ENCODE results near the gene KRTAP4-2. TPM values are rescaled to one million over a fixed set of nuclear protein-coding genes. Genes with fewer than 3 reads are reported as not detected.
"Not testable (repeated sequence)": the region's sequence is repeated elsewhere in the genome, so short reads cannot be mapped to it uniquely, and the experiment has no call there.

KRTAP4-2 gene
- total and polyA plus RNA-seq, 5 donors from 2014 or later = not detected

DNA sequence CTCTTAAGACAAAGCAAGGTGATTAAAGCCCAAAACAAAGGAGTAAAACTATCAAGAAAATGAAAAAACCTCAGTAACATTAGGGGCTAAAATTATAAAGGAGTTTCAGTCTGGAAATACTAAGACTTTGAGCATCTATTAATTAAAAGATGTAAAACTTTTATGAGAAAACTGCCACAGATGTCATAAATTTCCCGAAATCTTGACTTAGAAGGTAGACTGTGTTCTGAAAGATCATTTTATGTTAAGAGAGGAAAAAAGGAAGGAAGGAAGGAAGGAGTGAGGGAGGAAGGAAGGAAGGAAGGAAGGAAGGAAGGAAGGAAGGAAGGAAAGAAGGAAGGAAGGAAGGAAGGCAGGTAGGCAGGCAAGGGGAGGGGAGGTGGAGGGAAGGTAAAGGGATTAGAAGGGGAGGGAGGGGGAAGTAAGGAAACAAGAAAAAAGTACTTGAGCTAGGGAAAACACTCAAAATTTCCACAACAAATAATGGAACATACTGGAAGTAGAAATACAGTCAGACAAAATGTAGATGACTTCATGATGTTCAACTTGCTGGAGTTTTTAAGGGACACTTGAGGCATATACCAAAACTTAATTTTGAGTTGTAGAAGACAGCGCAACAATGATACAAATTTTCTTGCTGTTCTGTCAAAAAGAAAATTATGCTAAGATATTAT is 30.4 kb downstream of the KRTAP4-2 start:
- no peak overlapping the region for H3K27ac Mint-ChIP-seq
- H3K27me3 ChIP-seq (ENCODE audit: control insufficient read depth, insufficient read depth, low read length) = peaks cover 4% of the 10 kb centered on the region
- peaks cover 11% of the 10 kb centered on the region for H3K27me3 Mint-ChIP-seq
- no peak overlapping the region for H3K4me3 Mint-ChIP-seq
- ATAC-seq (ENCODE audit: low read depth in 2 of 2) = no peak
- H3K4me3 ChIP-seq (ENCODE audit: low read depth, low read length) = no peak overlapping the region
- peaks cover 3 to 15% (median 7%) of the 10 kb centered on the region in 7 donors for H3K9me3 Mint-ChIP-seq
- H3K27ac ChIP-seq (ENCODE audit: insufficient read depth, low read length, poor library complexity, severe bottlenecking) = no peak overlapping the region
- no peak for DNase-seq
- no peaks in the 10 kb centered on the region for H3K36me3 Mint-ChIP-seq
- peaks cover 7 to 9% of the 10 kb centered on the region in 2 experiments for H3K9me3 ChIP-seq (ENCODE audit: control insufficient read depth in 2 of 2, low read length in 2 of 2)
- H3K4me1 ChIP-seq (ENCODE audit: control insufficient read depth, insufficient read depth, low read length, poor library complexity, severe bottlenecking) = no peaks in the 10 kb centered on the region
- H3K4me1 Mint-ChIP-seq = peaks cover 0 to 2% (median 0%) of the 10 kb centered on the region in 4 donors
- no peaks in the 10 kb centered on the region for H3K36me3 ChIP-seq (ENCODE audit: control insufficient read depth, insufficient read depth, low read length)

DNA sequence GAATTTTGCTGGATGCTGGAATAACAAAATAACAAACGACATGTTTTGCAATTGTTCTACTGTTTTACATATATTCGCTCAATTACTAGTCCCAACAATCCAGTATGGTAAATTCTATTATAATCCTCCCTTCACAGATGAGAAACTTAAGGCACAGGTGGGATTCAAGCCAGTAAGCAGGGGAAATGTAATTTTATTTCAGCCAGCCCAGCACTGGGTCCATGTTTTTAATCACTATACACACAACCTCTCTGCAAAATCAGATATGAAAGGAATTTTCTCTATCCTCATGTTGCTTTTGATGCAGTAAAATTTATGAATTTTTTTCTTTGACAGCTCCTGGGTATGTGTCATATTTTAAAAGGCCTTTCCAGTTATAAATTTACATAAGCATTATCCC is 32.8 kb downstream of the KRTAP4-2 start:
- peak overlapping the region in 1 of 3 donors; percentile 43 for H3K27ac Mint-ChIP-seq
- H3K4me3 Mint-ChIP-seq = no peak overlapping the region
- H3K36me3 Mint-ChIP-seq = no peaks in the 10 kb centered on the region
- Histone ChIP-seq H3K9me3 (ENCODE audit: control insufficient read depth in 2 of 2, low read length in 2 of 2) (peaks cover 9 to 12% of the 10 kb centered on the region in 2 experiments), H3K4me1 (ENCODE audit: control insufficient read depth, insufficient read depth, low read length, poor library complexity, severe bottlenecking) (no peaks in the 10 kb centered on the region), H3K27me3 (ENCODE audit: control insufficient read depth, insufficient read depth, low read length) (peaks cover 6% of the 10 kb centered on the region), H3K27ac (ENCODE audit: insufficient read depth, low read length, poor library complexity, severe bottlenecking) (no peak overlapping the region), H3K36me3 (ENCODE audit: control insufficient read depth, insufficient read depth, low read length) (no peaks in the 10 kb centered on the region), H3K4me3 (ENCODE audit: low read depth, low read length) (no peak overlapping the region)
- ATAC-seq (ENCODE audit: low read depth in 2 of 2) (no peak), DNase-seq (no peak)
- H3K27me3 Mint-ChIP-seq = peaks cover 11% of the 10 kb centered on the region
- H3K4me1 Mint-ChIP-seq = peaks cover 0 to 2% (median 0%) of the 10 kb centered on the region in 4 donors
- H3K9me3 Mint-ChIP-seq = peaks cover 3 to 26% (median 12%) of the 10 kb centered on the region in 7 donors

DNA sequence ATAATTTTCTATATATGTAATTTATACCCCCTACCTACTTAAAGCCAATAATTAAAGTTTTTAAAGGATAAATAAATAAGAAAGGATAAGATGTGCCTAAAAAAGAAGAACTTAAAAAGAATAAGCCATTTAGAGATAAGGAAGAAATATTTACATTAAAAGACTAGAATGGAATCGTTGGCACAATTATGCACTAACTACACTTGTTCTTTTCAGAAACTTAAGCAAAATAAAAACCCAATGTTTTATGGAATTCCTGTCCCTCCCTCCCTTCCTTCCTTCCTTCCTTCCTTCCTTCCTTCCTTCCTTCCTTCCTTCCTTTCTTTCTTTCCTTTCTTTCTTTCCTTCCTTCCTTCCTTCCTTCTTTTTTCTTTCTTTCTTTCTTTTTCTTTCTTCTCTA is 33.2 kb downstream of the KRTAP4-2 start:
- DNase-seq (no peak), ATAC-seq (ENCODE audit: low read depth in 2 of 2) (no peak)
- no peak overlapping the region for H3K4me3 Mint-ChIP-seq
- H3K9me3 Mint-ChIP-seq = peaks cover 3 to 26% (median 12%) of the 10 kb centered on the region in 7 donors
- peaks cover 0 to 2% (median 0%) of the 10 kb centered on the region in 4 donors for H3K4me1 Mint-ChIP-seq
- no peak overlapping the region for H3K27ac ChIP-seq (ENCODE audit: insufficient read depth, low read length, poor library complexity, severe bottlenecking)
- H3K27ac Mint-ChIP-seq = peak overlapping the region in 1 of 3 donors; percentile 43
- no peak overlapping the region for H3K4me3 ChIP-seq (ENCODE audit: low read depth, low read length)
- H3K9me3 ChIP-seq (ENCODE audit: control insufficient read depth in 2 of 2, low read length in 2 of 2) = peaks cover 9 to 12% of the 10 kb centered on the region in 2 experiments
- H3K27me3 ChIP-seq (ENCODE audit: control insufficient read depth, insufficient read depth, low read length) = peaks cover 4% of the 10 kb centered on the region
- no peaks in the 10 kb centered on the region for H3K4me1 ChIP-seq (ENCODE audit: control insufficient read depth, insufficient read depth, low read length, poor library complexity, severe bottlenecking)
- no peaks in the 10 kb centered on the region for H3K36me3 Mint-ChIP-seq
- H3K27me3 Mint-ChIP-seq = peaks cover 11% of the 10 kb centered on the region
- H3K36me3 ChIP-seq (ENCODE audit: control insufficient read depth, insufficient read depth, low read length) = no peaks in the 10 kb centered on the region

DNA sequence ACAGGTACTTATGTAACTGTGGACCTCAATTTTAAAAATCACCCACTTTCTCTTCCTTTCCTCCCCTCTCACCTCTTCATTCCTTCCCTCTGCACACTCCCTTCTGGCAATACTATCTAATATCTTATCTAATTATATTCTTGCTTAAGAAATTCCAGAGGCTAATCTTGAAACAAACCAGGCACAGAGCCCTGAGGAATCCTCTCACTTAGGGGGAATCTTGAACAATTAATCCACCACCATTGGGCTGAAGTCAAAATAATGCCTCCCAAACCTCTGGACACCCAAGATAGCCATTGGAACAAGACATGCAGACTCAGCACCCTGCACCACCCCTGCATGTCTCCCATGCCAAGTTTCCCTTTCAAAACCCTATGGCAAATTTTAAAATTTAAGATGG is 36.7 kb downstream of the KRTAP4-2 start:
- Mint-ChIP-seq H3K4me3 (no peak overlapping the region), H3K4me1 (no peaks in the 10 kb centered on the region), H3K27me3 (peaks cover 11% of the 10 kb centered on the region), H3K9me3 (peaks cover 6 to 26% (median 14%) of the 10 kb centered on the region in 7 donors), H3K27ac (no peak overlapping the region), H3K36me3 (peaks cover 3% of the 10 kb centered on the region)
- Histone ChIP-seq H3K36me3 (ENCODE audit: control insufficient read depth, insufficient read depth, low read length) (no peaks in the 10 kb centered on the region), H3K27ac (ENCODE audit: insufficient read depth, low read length, poor library complexity, severe bottlenecking) (no peak overlapping the region), H3K9me3 (ENCODE audit: control insufficient read depth in 2 of 2, low read length in 2 of 2) (peaks cover 9 to 12% of the 10 kb centered on the region in 2 experiments), H3K27me3 (ENCODE audit: control insufficient read depth, insufficient read depth, low read length) (peaks cover 3% of the 10 kb centered on the region), H3K4me3 (ENCODE audit: low read depth, low read length) (no peak overlapping the region), H3K4me1 (ENCODE audit: control insufficient read depth, insufficient read depth, low read length, poor library complexity, severe bottlenecking) (no peaks in the 10 kb centered on the region)
- DNase-seq (no peak), ATAC-seq (ENCODE audit: low read depth in 2 of 2) (no peak)

DNA sequence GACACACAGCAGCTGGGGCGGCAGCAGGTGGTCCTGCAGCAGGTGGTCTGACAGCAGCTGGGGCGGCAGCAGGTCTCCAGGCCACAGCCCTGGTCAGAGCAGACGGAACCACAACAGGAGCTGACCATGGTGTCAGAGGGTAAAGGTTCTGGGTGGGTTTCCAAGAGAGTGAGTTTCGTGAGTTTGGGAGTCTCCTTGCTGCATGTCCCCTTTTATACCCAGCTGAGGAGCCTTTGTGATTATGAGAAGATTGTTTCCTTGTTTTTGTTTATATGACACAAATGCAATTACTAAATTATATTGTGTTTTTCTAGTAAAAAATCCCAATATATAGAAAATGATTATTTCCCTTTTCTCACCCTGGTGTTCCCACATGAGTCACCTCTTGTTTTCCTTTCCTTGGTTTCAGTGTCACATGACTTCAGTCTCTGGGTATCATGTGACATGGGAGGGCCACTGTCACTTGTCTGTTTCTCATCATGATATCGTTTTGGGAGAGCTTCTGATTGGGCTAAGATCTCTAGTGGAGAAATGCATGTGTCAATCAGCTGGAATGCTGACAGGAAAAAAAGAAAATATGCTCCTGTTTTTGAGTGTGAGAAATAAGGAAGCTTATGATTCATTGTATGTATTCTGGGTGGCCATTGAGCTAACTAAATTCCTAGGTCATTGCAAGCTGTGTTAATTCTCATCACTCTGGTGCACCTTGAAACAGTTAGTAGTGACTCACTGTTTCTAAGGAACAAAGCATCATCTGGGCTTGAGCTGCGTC is 37.5 kb downstream of the KRTAP4-2 start, which contains the start of gene KRTAP4-6:
KRTAP4-6 (minus strand) TSS at position 185 of the 772 bp plus-strand sequence; CDS start at position 128, 57 bp downstream.
- no peaks in the 10 kb centered on the region for H3K4me1 ChIP-seq (ENCODE audit: control insufficient read depth, insufficient read depth, low read length, poor library complexity, severe bottlenecking)
- H3K9me3 ChIP-seq (ENCODE audit: control insufficient read depth in 2 of 2, low read length in 2 of 2) = peaks cover 9 to 12% of the 10 kb centered on the region in 2 experiments
- ATAC-seq (ENCODE audit: low read depth in 2 of 2) = no peak
- Mint-ChIP-seq H3K27ac (no peak within 1 kb of the TSS), H3K9me3 (peaks cover 6 to 26% (median 14%) of the 10 kb centered on the region in 7 donors), H3K4me3 (no peak within 1 kb of the TSS), H3K27me3 (peaks cover 15% of the 10 kb centered on the region), H3K4me1 (no peaks in the 10 kb centered on the region), H3K36me3 (peaks cover 3% of the 10 kb centered on the region)
- no peak within 1 kb of the TSS for H3K4me3 ChIP-seq (ENCODE audit: low read depth, low read length)
- DNase-seq = no peak
- peaks cover 2% of the 10 kb centered on the region for H3K27me3 ChIP-seq (ENCODE audit: control insufficient read depth, insufficient read depth, low read length)
- no peak within 1 kb of the TSS for H3K27ac ChIP-seq (ENCODE audit: insufficient read depth, low read length, poor library complexity, severe bottlenecking)
- no peaks in the 10 kb centered on the region for H3K36me3 ChIP-seq (ENCODE audit: control insufficient read depth, insufficient read depth, low read length)

DNA sequence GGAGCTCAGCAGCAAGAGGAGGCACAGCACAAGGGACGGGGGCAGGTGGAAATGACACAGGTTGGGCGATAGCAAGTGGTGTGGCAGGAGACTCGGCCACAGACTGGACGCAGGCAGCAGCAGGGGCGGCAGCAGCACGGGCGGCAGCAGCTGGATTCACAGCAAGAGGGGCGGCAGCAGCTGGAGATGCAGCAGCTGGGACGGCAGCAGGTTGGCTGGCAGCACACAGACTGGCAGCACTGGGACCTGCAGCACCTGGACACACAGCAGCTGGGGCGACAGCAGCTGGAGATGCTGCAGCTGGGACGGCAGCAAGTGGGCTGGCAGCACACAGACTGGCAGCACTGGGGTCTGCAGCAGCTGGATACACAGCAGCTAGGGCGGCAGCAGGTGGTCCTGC is 38.2 kb downstream of the KRTAP4-2 start:
- not testable (repeated sequence) for H3K36me3 ChIP-seq (ENCODE audit: control insufficient read depth, insufficient read depth, low read length); ATAC-seq (ENCODE audit: low read depth in 2 of 2); H3K27ac ChIP-seq (ENCODE audit: insufficient read depth, low read length, poor library complexity, severe bottlenecking); H3K4me3 Mint-ChIP-seq; DNase-seq; H3K27ac Mint-ChIP-seq; H3K4me3 ChIP-seq (ENCODE audit: low read depth, low read length); H3K4me1 ChIP-seq (ENCODE audit: control insufficient read depth, insufficient read depth, low read length, poor library complexity, severe bottlenecking); H3K4me1 Mint-ChIP-seq; H3K36me3 Mint-ChIP-seq; H3K27me3 ChIP-seq (ENCODE audit: control insufficient read depth, insufficient read depth, low read length)
- Mint-ChIP-seq H3K9me3 (peaks cover 6 to 26% (median 14%) of the 10 kb centered on the region in 7 donors), H3K27me3 (peaks cover 10% of the 10 kb centered on the region)
- peaks cover 9 to 12% of the 10 kb centered on the region in 2 experiments for H3K9me3 ChIP-seq (ENCODE audit: control insufficient read depth in 2 of 2, low read length in 2 of 2)

DNA sequence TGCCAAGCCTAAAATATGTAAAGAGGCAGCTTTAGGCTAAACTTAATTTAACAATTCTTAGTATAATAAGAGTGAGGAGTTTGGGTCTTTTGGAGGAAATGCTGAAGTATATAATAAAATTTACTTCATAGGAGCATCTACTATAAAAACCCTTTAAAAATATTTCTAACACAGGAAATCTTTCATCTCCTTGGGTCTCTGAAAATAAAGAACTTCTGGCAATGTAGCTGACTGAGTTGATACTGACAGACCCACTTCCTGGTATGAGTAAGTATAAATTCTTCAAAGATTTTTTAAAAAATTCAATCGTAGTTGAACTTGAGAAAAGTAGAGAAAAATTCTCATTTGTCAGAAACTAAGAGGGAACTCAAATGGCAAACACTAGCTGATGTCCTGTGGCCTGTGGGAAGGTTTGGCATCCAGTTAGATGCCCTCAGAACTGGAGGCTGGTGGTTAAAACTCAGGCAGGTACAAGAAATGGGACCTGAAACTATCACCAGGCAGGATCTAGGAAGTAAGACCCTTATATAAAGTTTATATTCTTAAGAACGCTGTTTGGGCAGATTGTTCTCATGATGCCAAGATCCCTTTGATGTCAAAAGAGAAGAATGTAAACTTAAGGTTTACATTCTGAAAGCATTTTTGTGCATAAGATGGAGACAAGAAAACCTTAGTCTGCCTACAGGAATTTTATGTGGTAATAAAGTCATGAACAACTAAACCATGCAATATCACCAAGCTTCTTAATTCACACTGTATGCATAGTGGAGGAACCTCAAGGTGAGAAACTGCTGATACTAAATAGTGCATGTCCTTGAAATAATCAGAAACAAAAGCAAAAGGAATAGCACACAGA is 43.9 kb downstream of the KRTAP4-2 start:
- ATAC-seq (ENCODE audit: low read depth in 2 of 2) (no peak), DNase-seq (peak in 1 of 3 donors; percentile 23)
- Histone ChIP-seq H3K4me3 (ENCODE audit: low read depth, low read length) (no peak overlapping the region), H3K36me3 (ENCODE audit: control insufficient read depth, insufficient read depth, low read length) (no peaks in the 10 kb centered on the region), H3K4me1 (ENCODE audit: control insufficient read depth, insufficient read depth, low read length, poor library complexity, severe bottlenecking) (peaks cover 3% of the 10 kb centered on the region), H3K9me3 (ENCODE audit: control insufficient read depth in 2 of 2, low read length in 2 of 2) (no peaks in the 10 kb centered on the region), H3K27me3 (ENCODE audit: control insufficient read depth, insufficient read depth, low read length) (peaks cover 2% of the 10 kb centered on the region), H3K27ac (ENCODE audit: insufficient read depth, low read length, poor library complexity, severe bottlenecking) (no peak overlapping the region)
- Mint-ChIP-seq H3K36me3 (no peaks in the 10 kb centered on the region), H3K4me3 (peak overlapping the region in 2 of 4 donors; percentile 71 to 76), H3K27me3 (peaks cover 25% of the 10 kb centered on the region), H3K9me3 (peaks cover 0 to 5% (median 0%) of the 10 kb centered on the region in 7 donors), H3K4me1 (peaks cover 0 to 40% (median 6%) of the 10 kb centered on the region in 4 donors), H3K27ac (peak overlapping the region; percentile 2 to 93 (median 87))

Data from CD4-positive, CD25-positive, alpha-beta regulatory T cell (primary cell).